Right lobe of liver (tissue), 6 donors: ENCODE data around the gene TEP1. TPM values are rescaled to one million over a fixed set of nuclear protein-coding genes. Genes with fewer than 3 reads are reported as not detected.
A peak's percentile ranks its signal among the peaks of the same experiment; 100 is the strongest.

ENCODE experiments used
- ATAC-seq, 4 donors: fragments of 200-7000 bp; cut with Tn5 transposase; one replicate each; pipeline ENCODE4 v1.9.1; 2020; ENCODE audit warnings: mild to moderate bottlenecking in 4 of 4, moderate library complexity in 4 of 4
- DNase-seq, 3 donors: peaks; one replicate each; pipeline ENCODE4 v3.0.0-alpha.2; 2020
- H3K27ac ChIP-seq, 3 donors: fragments of 200-600 bp; one replicate each; pipeline ENCODE4 v1.8.0; 2022
- H3K27me3 ChIP-seq, 2 donors: fragments of 200-600 bp; one replicate each; pipeline ENCODE4 v1.8.0; 2022
- H3K36me3 ChIP-seq, 4 donors: fragments of 200-600 bp; sonication (generic) in 1 of 4; one replicate each; pipeline versions ENCODE4 v1.5.1 to v1.8.0; 2017 to 2022; ENCODE audit warnings: control low read depth in 1 of 4
- H3K4me1 ChIP-seq, 4 donors: fragments of 200-600 bp; sonication (generic) in 1 of 4; one replicate each; pipeline versions ENCODE4 v1.5.1 to v1.8.0; 2017 to 2022; ENCODE audit warnings: control low read depth in 1 of 4
- H3K4me3 ChIP-seq, 3 donors: fragments of 200-600 bp; one replicate each; pipeline ENCODE4 v1.8.0; 2022
- H3K9me3 ChIP-seq, 4 donors: fragments of 200-600 bp; sonication (generic) in 1 of 4; one replicate each; pipeline versions ENCODE4 v1.5.1 to v1.8.0; 2017 to 2022; ENCODE audit warnings: control low read depth in 1 of 4
- CTCF ChIP-seq, 4 donors: fragments of 200-600 bp in 3 of 4; fragments of 450-650 bp in 1 of 4; IDR thresholded peaks; one replicate each; pipeline versions ENCODE4 v1.5.1 to v1.8.0; 2016 to 2022; ENCODE audit warnings: antibody characterized with exemption in 4 of 4, mild to moderate bottlenecking in 2 of 4
- POLR2A ChIP-seq: fragments of 450-650 bp; IDR thresholded peaks from one replicate; pipeline ENCODE4 v1.6.1; 2017; ENCODE audit warnings: antibody characterized with exemption, mild to moderate bottlenecking
- WGBS: methylation state at CpG from one replicate; pipeline ENCODE4 v1.1.6; 2018; ENCODE audit warnings: low coverage, low lambda C conversion rate; ENCODE audit not compliant: insufficient coverage; ENCODE audit errors: missing lambda C conversion rate; 5-methylcytosine and 5-hydroxymethylcytosine counted together
- intact Hi-C, 2 donors: fragments of 100-400 bp; cut with DNase I; formaldehyde crosslinking; loops; one replicate each; pipeline versions ENCODE4 v1.11.2 to v1.14.1; 2022
- total RNA-seq, 6 experiments: library from RNA; depleted of rRNA in 2 of 6; stranded (reverse); fragments of >200 nt in 2 of 6; fragmentation: NEBNext Ultra II Directional in 3 of 6; extraction: Animal tissue kit (Norgen Biotek cat#: 25700) in 3 of 6; gene quantifications; one replicate each; pipeline versions ENCODE4 v1.1.0 to v1.2.4, GENCODE V29; 2016 to 2023
- donor health status: DM: no; HTN: yes; CAD: no.
- donor health status: DM: no; HTN: no; CAD: no.
- donor health status: DM: no; HTN: no; CAD: no.
- donor health status: DM: no; HTN: yes; CAD: no.
- donor health status: DM: no; HTN: yes; CAD: no.

The TEP1 gene
- total RNA-seq, 6 experiments from 2014 or later, result 10.8 to 17.6 (median 14.0) TPM

GRCh38 chr14:20400589-20400964 lies 12.7 kb downstream of the TEP1 start:
- no peaks in the 10 kb centered on the region for H3K9me3 ChIP-seq
- H3K4me3 ChIP-seq, result no peak overlapping the region
- peak in 1 of 4 donors; percentile 61 for ATAC-seq
- DNase-seq, result no peak
- WGBS, result 90% methylated on average over 1 of the region's 1 CpG
- intact Hi-C loops, result no loop called here
- no peak overlapping the region for H3K27ac ChIP-seq
- TF ChIP-seq POLR2A, result no peak
- peaks cover 0 to 75% (median 17%) of the 10 kb centered on the region in 4 donors for H3K36me3 ChIP-seq
- H3K27me3 ChIP-seq, result no peaks in the 10 kb centered on the region
- no peaks in the 10 kb centered on the region for H3K4me1 ChIP-seq

- TF ChIP-seq POLR2A (no peak), CTCF (IDR thresholded peaks at IDR 0.05) (no peak)
- ATAC-seq (no peak), DNase-seq (no peak)
- Histone ChIP-seq H3K4me1 (no peaks in the 10 kb centered on the region), H3K27ac (no peak overlapping the region), H3K4me3 (no peak overlapping the region), H3K36me3 (peaks cover 4 to 68% (median 14%) of the 10 kb centered on the region in 4 donors), H3K27me3 (no peaks in the 10 kb centered on the region), H3K9me3 (no peaks in the 10 kb centered on the region)
- WGBS, result 96% methylated on average over 2 of the region's 3 CpGs
- intact Hi-C loops, result no loop called here
Observed at GRCh38 chr14:20397511-20397910, 15.8 kb downstream of the TEP1 start.

GRCh38 chr14:20391505-20391904 lies 21.8 kb downstream of the TEP1 start:
- H3K27me3 ChIP-seq, result no peaks in the 10 kb centered on the region
- intact Hi-C loops, result no loop called here
- ATAC-seq, result no peak
- H3K36me3 ChIP-seq, result peaks cover 8 to 69% (median 27%) of the 10 kb centered on the region in 4 donors
- TF ChIP-seq POLR2A (no peak), CTCF (IDR thresholded peaks at IDR 0.05) (no peak)
- H3K4me1 ChIP-seq, result no peaks in the 10 kb centered on the region
- H3K27ac ChIP-seq, result no peak overlapping the region
- DNase-seq, result no peak
- 100% methylated on average over 2 of the region's 4 CpGs for WGBS
- no peaks in the 10 kb centered on the region for H3K9me3 ChIP-seq
- H3K4me3 ChIP-seq, result no peak overlapping the region

- H3K27me3 ChIP-seq, result no peaks in the 10 kb centered on the region
- DNase-seq, result peak in 1 of 3 donors; percentile 12
- H3K4me3 ChIP-seq, result no peak overlapping the region
- H3K9me3 ChIP-seq, result no peaks in the 10 kb centered on the region
- WGBS, result 61% methylated on average over 4 of the region's 4 CpGs
- TF ChIP-seq CTCF (IDR thresholded peaks at IDR 0.05) (no peak), POLR2A (no peak)
- peaks cover 4 to 81% (median 42%) of the 10 kb centered on the region in 4 donors for H3K36me3 ChIP-seq
- H3K4me1 ChIP-seq, result no peaks in the 10 kb centered on the region
- no peak for ATAC-seq
- H3K27ac ChIP-seq, result no peak overlapping the region
- intact Hi-C loops, result no loop called here
Observed at GRCh38 chr14:20388159-20388558, 25.1 kb downstream of the TEP1 start.

GRCh38 chr14:20387576-20387975 lies 25.7 kb downstream of the TEP1 start:
- ATAC-seq (peak in 3 of 4 donors; percentile 40 to 53 (median 48)), DNase-seq (no peak)
- no peak for TF ChIP-seq CTCF (IDR thresholded peaks at IDR 0.05)
- no peak for TF ChIP-seq POLR2A
- no peaks in the 10 kb centered on the region for H3K4me1 ChIP-seq
- intact Hi-C loops, result no loop called here
- 74% methylated on average over 5 of the region's 6 CpGs for WGBS
- H3K36me3 ChIP-seq, result peaks cover 4 to 87% (median 44%) of the 10 kb centered on the region in 4 donors
- no peak overlapping the region for H3K4me3 ChIP-seq
- no peaks in the 10 kb centered on the region for H3K9me3 ChIP-seq
- no peak overlapping the region for H3K27ac ChIP-seq
- H3K27me3 ChIP-seq, result no peaks in the 10 kb centered on the region
